NCI-H510A (cell line): ENCODE measurements around the gene MDM2.
"Not testable (repeated sequence)": the region's sequence is repeated elsewhere in the genome, so short reads cannot be mapped to it uniquely, and the experiment has no call there.

Source experiments
- DNase-seq: peaks from one replicate; lab custom pipeline; 2025; lab: John Stamatoyannopoulos, UW

Gene MDM2

GRCh38 chr12:68851592-68852306 is 43.8 kb downstream of the MDM2 start:
- no peak for DNase-seq

GRCh38 chr12:68853396-68854077 is 45.6 kb downstream of the MDM2 start:
- DNase-seq: no peak

GRCh38 chr12:68854078-68854468 is 46.1 kb downstream of the MDM2 start:
- DNase-seq: no peak

GRCh38 chr12:68854554-68854953 is 46.6 kb downstream of the MDM2 start:
- no peak for DNase-seq

GRCh38 chr12:68855111-68855510 is 47.1 kb downstream of the MDM2 start:
- DNase-seq: no peak

GRCh38 chr12:68855771-68856170 is 47.8 kb downstream of the MDM2 start:
- no peak for DNase-seq

- DNase-seq: no peak
These were observed 48.5 kb downstream of the MDM2 start for GRCh38 chr12:68856510-68856909.

GRCh38 chr12:68861890-68862289 is 53.9 kb downstream of the MDM2 start:
- no peak for DNase-seq

GRCh38 chr12:68863109-68863770 is 55.3 kb downstream of the MDM2 start:
- DNase-seq: no peak

GRCh38 chr12:68863886-68864454 is 56.0 kb downstream of the MDM2 start:
- not testable (repeated sequence) for DNase-seq

GRCh38 chr12:68864604-68865003 is 56.6 kb downstream of the MDM2 start:
- DNase-seq: no peak

- DNase-seq: no peak
These were observed 57.6 kb downstream of the MDM2 start for GRCh38 chr12:68865399-68866164.

GRCh38 chr12:68866950-68867349 is 59.0 kb downstream of the MDM2 start:
- no peak for DNase-seq

- no peak for DNase-seq
These were observed 59.6 kb downstream of the MDM2 start for GRCh38 chr12:68867606-68868005.

GRCh38 chr12:68868043-68868790 is 60.2 kb downstream of the MDM2 start:
- no peak for DNase-seq

- DNase-seq: no peak
These were observed 62.0 kb downstream of the MDM2 start for GRCh38 chr12:68870011-68870410.

GRCh38 chr12:68870443-68870842 is 62.5 kb downstream of the MDM2 start:
- no peak for DNase-seq

- DNase-seq: no peak
These were observed 63.4 kb downstream of the MDM2 start for GRCh38 chr12:68871396-68871795.

- no peak for DNase-seq
These were observed 63.9 kb downstream of the MDM2 start for GRCh38 chr12:68871921-68872320.

- no peak for DNase-seq
These were observed 65.3 kb downstream of the MDM2 start for GRCh38 chr12:68873316-68873715.

GRCh38 chr12:68876461-68876860 is 68.5 kb downstream of the MDM2 start:
- DNase-seq: no peak
